HG03439 (cell line): ENCODE data around the gene TMED5.
"Not testable (repeated sequence)": the region's sequence is repeated elsewhere in the genome, so short reads cannot be mapped to it uniquely, and the experiment has no call there.

Experiments used
- ATAC-seq: cut with Tn5 transposase; IDR thresholded peaks from one replicate; pipeline ENCODE4 v1.9.1; 2021; ENCODE audit warnings: mild to moderate bottlenecking, moderate library complexity; ENCODE audit not compliant: unreplicated experiment

The TMED5 gene

DNA sequence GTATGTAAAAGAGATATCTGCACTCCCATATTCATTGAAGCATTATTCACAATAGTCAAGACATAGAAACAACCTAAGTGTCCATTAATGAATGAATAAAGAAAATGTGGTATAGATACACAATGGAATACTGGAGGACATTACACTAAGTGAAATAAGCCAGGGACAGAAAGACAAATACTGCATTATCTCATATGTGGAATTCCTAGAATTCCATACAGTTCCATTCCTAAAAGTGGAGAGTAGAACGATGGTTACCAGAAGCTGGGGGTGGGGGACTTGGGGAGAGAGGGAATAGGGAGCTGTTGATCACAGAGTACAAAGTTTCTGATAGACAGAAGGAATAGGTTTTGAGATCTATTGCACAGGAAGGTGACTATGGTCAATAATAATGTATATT, 7.4 kb downstream of the TMED5 start:
- no peak for ATAC-seq

DNA sequence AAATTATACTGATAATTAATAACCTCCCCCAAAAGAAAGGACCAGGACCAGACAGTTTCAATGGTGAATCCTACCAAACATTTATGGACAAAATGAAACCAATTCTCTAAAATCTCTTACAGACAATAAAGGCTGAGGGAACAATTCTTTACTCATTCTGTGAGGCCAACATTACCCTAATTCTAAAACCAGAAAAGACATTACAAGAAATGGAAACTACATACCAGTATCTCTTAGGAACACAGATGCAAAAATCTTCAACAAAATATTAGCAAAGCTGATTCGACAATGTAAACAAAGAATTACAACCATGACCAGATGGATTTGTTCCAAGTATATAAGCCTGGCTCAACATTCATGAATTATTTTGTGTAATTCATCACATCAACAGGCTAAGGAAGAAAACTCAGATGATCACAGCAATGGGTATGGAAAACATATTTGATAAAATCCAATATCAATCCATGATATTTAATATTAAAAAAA, 8.6 kb downstream of the TMED5 start:
- ATAC-seq: no peak

DNA sequence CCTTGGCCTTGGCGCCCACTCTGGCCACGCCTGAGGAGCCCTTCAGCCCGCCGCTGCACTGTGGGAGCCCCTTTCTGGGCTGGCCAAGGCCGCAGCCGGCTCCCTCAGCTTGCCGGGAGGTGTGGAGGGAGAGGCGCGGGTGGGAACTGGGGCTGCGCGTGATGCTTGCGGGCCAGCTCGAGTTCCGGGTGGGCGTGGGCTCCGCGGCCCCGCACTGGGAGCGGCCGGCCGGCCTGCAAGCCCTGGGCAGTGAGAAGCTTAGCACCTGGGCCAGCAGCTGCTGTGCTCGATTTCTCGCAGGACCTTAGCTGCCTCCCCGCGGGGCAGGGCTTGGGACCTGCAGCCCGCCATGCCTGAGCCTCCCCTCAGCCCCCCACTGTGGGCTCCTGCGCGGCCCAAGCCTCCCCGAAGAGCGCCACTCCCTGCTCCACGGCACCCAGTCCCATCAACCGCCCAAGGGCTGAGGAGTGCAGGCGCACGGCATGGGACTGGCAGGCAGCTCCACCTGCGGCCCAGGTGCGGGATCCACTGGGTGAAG, 10.0 kb downstream of the TMED5 start:
- not testable (repeated sequence) for ATAC-seq

DNA sequence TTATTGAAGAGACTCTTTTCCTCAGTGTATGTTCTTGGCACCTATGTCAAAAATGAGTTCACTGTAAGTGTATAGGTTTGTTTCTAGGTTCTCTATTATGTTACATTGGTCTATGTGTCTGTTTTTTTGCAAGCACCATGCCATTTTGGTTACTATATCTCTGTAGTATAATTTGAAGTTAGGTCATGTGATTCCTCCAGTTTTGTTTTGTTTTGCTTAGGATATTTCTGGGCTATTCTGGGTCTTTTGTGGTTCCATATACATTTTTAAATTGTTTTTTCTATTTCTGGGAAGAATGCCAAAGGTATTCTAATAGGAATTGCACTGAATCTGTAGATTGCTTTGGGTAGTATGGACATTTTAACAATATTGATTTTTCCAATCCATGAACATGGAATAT, 13.2 kb downstream of the TMED5 start:
- ATAC-seq: no peak

- not testable (repeated sequence) for ATAC-seq
These were observed 14.3 kb downstream of the TMED5 start for GRCh38 chr1:93165895-93166294.

- no peak for ATAC-seq
These were observed 15.4 kb downstream of the TMED5 start for GRCh38 chr1:93164816-93165215.

DNA sequence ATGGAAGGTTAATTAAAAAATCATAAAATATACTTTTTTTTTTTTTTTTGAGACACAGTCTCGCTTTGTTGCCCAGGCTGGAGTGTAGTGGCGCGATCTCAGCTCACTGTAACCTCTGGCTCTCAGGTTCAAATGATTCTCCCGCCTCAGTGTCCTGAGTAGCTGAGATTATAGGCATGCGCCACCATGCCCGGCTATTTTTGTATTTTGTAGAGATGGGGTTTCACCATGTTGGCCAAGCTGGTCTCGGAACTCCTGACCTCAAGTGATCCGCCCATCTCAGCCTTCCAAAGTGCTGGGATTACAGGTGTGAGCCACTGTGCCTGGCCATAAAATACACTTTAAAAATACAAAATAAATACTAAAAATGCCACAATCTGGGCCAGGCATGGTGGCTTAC, 16.9 kb downstream of the TMED5 start:
- not testable (repeated sequence) for ATAC-seq

GRCh38 chr1:93159337-93159736, 20.9 kb downstream of the TMED5 start:
- no peak for ATAC-seq

GRCh38 chr1:93155335-93155734, 24.9 kb downstream of the TMED5 start:
- ATAC-seq: no peak

DNA sequence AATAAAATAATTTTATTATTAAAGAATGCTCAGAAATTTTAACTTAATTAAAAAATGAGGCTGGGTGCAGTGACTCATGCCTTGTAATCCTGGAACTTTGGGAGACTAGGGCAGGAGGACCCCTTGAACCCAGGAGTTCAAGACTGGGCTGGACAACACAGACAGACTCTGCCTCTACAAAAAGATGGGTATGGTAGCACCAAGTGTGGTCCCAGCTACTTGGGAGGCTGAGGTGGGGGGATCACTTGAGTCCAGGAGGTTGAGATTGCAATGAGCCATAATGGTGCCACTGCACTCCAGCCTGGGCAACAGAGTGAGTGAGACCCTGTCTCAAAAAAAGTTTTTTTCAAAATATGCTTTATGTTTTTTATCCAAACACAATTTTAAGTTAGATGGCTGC, 25.3 kb downstream of the TMED5 start:
- ATAC-seq: no peak

GRCh38 chr1:93152835-93153234, 27.4 kb downstream of the TMED5 start:
- no peak for ATAC-seq

GRCh38 chr1:93151474-93151873, 28.7 kb downstream of the TMED5 start:
- no peak for ATAC-seq

- no peak for ATAC-seq
These were observed 29.5 kb downstream of the TMED5 start for GRCh38 chr1:93150729-93151128.

DNA sequence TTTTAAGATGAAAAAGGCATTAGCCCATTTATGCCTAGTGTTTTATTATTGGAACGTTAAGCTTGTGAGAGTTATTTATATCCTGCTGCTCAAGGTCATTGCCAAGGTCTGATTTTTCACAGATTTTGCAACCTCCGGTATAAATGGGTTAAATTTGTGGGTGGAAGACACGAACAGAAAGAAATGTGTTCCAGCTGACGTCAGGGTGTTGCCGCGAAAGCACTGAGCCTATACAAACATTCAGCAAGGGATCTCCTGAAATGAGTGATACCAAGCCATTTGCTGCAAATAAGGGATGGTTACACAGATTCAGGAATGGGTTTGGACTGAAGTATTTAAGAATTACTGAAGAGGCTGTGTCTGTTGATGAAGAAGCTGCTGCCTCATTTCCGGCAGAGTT, 32.2 kb downstream of the TMED5 start:
- ATAC-seq: no peak

DNA sequence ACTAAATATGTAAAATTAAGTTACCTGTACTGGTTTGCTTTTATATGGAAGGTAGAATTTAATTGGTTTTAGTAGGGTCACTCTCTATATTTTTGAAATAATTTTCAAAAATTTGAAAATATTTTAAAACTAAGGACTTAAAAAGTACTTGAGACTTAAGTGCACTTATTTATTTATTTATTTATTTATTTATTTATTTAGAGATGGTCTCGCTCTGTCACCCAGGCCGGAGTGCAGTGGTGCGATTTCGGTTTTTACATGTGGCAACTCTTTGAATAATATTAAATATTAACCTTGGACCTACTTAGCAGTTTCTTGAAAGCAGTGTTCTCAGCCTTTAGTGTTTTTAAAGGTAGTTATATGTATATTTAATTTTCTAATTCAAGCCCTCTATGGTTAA, 36.4 kb downstream of the TMED5 start:
- ATAC-seq: no peak

DNA sequence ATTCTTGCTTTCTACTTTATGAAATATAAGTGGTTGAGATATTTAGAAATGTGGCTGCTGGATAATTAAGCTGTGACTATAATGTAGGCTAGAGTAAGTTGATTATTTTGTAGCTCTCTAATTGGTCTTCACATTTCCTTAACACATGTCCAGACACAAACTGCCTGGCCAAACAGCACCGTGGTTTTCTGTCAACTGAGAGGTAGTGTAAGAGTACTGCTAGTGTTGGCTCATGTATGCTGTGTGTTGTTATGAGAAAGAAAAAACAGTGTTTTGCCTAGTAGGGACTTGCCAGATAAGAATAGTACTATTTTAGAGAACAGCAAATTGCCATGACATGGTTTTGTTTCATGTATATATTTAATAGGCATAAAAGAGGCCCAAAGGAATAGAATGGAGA, 37.1 kb downstream of the TMED5 start:
- ATAC-seq: no peak

DNA sequence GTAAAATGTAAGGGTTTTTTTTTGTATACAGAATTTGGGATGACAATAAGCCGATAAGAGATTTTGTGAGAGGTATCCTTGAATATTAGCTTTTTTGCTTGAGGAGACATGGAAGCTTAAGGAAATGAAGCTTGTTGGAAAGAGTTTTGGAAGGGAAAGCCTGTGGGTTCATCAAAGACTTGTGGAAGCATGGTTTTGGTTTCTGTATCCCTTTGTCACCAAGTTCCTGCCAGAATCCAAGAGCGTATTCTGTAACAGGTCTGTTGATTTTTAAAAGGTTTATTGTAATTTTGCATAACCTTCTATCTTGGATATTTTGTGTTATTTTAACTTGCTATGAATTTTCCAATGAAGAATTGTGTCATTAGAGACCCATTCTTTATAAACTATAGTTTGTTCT, 38.1 kb downstream of the TMED5 start:
- no peak for ATAC-seq

DNA sequence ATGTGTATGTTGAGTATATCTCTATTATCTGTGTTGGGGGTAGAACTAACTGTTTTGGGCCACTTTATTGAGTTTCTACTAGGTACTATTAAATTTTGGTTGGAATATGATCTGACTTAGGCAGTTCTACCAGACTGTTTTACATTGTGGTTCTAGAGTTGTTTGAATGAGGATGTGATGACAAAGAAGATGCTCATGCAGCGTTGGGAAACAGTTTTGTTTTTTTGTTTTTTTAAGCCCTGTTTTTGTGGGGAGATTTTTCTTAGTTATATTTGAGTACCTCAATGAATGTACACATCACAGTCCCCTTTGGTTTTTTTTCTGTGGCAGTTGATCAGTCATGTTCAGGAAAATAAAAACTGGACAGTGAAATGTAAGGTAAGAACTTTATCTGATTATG, 40.1 kb downstream of the TMED5 start:
- no peak for ATAC-seq

DNA sequence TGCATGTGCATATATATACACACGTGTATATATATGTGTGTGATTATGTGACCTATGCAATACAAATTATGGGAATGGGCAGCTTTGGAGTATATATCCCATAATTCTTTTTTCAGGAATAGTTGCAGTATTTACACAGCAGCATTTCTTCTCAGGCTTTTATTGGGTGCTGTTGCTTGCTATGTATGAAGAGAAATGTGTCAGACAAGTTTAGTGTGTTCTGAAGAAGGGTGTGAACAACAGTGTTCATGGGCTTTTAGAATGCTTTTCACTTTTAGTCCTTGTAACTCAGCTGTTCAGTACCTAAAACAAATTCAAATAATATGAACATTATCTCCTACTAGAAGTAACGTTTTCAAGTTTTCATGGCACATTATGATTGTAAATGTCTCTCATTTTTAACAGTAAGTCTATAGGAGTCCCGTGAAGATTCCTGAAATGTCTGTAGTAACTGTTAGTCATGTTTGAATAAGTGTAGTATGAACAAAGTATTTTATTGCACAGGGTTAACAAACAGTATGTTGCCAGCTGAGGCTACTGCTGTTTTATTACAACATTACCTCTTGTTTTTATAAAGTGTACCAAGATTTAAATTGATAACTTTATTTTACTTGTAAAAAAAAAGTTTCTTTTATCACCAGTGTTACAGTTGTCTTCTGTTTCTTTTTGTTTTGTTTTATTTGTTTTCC, 42.5 kb downstream of the TMED5 start:
- ATAC-seq: no peak

DNA sequence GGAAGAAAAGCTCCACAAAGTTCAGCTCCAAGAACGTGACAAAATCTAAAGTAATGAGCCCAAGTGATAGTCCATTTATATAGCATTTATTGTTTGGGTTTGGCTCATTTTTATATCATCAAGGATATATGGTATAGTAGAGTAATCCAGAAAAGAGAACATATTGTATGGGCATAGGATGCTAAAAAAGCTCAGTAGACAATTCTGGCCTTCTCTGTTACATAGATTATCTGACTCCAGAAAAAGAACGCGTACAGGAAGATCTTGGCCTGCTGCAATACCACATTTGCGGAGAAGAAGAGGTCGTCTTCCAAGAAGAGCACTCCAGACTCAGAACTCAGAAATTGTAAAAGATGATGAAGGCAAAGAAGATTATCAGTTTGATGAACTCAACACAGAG, 43.8 kb downstream of the TMED5 start:
- ATAC-seq: no peak

- ATAC-seq: no peak
These were observed 47.6 kb downstream of the TMED5 start for GRCh38 chr1:93132638-93133037.

DNA sequence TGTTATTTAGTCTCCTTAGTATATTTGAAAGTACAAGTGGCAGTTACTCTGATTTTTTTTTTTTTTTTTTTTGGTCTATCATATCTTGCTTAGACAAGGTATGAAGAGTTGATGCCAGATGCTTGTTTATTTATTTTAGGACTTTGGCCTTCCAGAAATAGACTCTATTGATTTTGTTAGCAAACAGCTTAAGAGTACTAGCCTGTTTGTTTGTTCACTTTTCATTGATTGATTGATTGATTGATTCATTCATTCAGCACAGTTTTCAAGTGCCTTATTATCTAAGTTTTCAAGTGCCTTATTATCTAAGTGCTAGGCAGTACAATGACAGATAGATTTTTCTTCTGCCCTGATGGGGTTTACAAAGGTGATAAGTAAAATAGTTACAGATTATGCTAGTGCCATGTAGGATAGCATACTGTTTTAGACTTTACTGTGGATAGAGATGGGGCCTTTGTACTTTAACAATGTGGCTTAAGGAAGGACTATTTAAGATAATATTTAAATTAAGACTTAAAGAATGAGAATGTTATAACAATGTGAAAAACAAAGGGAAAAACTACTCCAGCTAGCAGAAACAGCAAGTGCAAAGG, 50.6 kb downstream of the TMED5 start:
- ATAC-seq: no peak
